H7 (cell line): ENCODE results near the gene BAIAP3. TPM values are rescaled to one million over a fixed set of nuclear protein-coding genes. Genes with fewer than 3 reads are reported as not detected.
"Not testable (repeated sequence)": the region's sequence is repeated elsewhere in the genome, so short reads cannot be mapped to it uniquely, and the experiment has no call there.

ENCODE experiments used
- DNase-seq: peaks from one replicate; pipeline ENCODE4 v3.0.0; 2012
- H3K27me3 ChIP-seq: 2 replicates; pipeline ENCODE4 v1.6.0; 2011; ENCODE audit warnings: mild to moderate bottlenecking, low read length; ENCODE audit not compliant: control insufficient read depth, insufficient read depth
- H3K36me3 ChIP-seq: replicated peaks from 2 replicates; pipeline ENCODE4 v1.5.1; 2011; ENCODE audit warnings: low read length; ENCODE audit not compliant: control insufficient read depth, insufficient read depth
- H3K4me3 ChIP-seq: 2 replicates; pipeline ENCODE4 v1.5.1; 2011; ENCODE audit warnings: low read depth, mild to moderate bottlenecking, control low read depth, low read length, moderate library complexity; ENCODE audit not compliant: insufficient read depth
- total RNA-seq: library from RNA; depleted of rRNA; stranded (reverse); fragments of >200 nt; shearing (Covaris generic); gene quantifications from 2 replicates; pipeline ENCODE4 v1.2.3, GENCODE V29; 2014; rRNA removed

Gene BAIAP3
- 2.6 and 5.7 TPM in 2 replicates for total RNA-seq

GRCh38 chr16:1333149-1333812, at the start of gene BAIAP3:
BAIAP3 (plus strand) TSS chr16:1333645; CDS start chr16:1338550, 4,905 bp downstream.
- peak within 1 kb of the TSS; percentile 49 for H3K4me3 ChIP-seq
- no peaks in the 10 kb centered on the region for H3K36me3 ChIP-seq
- H3K27me3 ChIP-seq: peaks cover 37% of the 10 kb centered on the region
- DNase-seq: peak; percentile 97

GRCh38 chr16:1283996-1284616, 49.3 kb upstream of the BAIAP3 start:
- H3K27me3 ChIP-seq: peaks cover 1% of the 10 kb centered on the region; the same call in 1 of the 2 replicates
- H3K36me3 ChIP-seq: no peaks in the 10 kb centered on the region

GRCh38 chr16:1285669-1286512, 47.6 kb upstream of the BAIAP3 start:
- Histone ChIP-seq H3K27me3 (peaks cover 14% of the 10 kb centered on the region), H3K4me3 (no peak overlapping the region), H3K36me3 (no peaks in the 10 kb centered on the region)
- DNase-seq: peak; percentile 84

More at GRCh38 chr16:1283996-1284616, 49.3 kb upstream of the BAIAP3 start:
- DNase-seq: peak; percentile 56
- no peak overlapping the region for H3K4me3 ChIP-seq

GRCh38 chr16:1286513-1287094, 46.8 kb upstream of the BAIAP3 start:
- H3K36me3 ChIP-seq: no peaks in the 10 kb centered on the region
- DNase-seq: no peak
- peaks cover 16% of the 10 kb centered on the region for H3K27me3 ChIP-seq
- no peak overlapping the region for H3K4me3 ChIP-seq

DNA sequence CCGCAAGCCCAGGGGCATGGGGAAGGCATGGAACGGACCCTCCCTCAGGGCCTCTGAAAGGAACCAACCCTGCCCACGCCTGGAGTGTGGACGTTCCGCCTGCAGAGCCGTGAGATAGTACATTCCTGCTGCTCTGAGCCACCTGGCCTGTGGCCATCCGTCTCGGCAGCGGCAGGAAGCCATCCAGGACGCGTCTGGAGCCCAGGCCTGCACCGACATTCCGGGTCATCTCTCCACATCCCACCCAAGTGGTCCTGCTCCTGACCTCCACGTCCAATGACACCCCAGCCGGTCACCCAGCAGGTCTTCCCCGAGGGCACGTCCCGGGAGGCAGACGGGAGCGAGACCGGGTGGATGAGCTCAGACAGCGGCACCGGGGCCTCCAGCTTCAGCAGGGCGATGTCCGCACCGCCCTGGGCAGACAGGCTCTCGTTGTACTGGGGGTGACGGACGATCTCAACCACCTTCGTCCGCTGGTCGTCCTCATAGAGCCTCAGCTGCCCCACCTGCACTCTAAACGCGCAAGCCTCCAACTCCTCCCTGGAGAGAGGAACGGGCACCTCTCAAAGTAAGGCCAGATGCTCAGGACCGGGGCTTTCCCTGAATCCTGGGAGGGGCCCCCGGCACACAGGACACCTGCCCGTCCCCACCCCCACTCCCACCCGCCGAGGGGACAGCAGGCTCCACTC, 45.3 kb upstream of the BAIAP3 start:
- Histone ChIP-seq H3K36me3 (no peaks in the 10 kb centered on the region), H3K4me3 (no peak overlapping the region), H3K27me3 (peaks cover 16% of the 10 kb centered on the region)
- DNase-seq: peak; percentile 61

DNA sequence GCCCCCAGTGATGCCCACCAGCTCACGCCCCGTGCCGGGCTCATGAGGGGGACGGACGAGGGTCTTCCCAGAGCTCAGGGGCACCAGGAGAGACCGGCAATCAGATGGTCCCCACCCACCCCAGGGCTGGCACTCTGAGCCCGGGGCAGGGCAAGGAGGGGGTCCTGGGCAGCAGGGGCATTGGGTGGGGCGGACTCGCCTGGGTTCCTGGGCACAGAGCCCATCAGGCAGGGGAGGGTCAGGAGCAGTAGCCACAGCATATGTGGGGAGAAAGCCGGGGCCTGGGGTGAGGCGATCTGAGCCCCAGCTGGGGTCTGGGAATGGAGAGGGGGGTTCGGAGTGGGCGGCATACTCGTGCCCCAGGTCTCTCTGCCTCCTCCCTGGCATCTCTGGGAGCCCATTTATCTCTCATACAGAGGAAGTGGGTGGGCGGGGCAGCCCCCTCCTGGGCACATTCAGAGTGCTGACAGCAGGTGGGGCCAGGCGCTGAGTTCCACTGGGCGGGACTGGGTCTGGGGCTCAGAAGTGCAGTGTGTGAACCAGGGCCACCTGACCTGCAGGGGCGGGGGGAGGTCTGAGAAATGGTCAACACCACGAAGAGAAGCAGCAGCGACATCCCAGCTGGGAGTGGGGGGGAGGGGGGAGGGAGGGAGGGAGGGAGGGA, 44.5 kb upstream of the BAIAP3 start:
- H3K36me3 ChIP-seq: no peaks in the 10 kb centered on the region
- peak overlapping the region; percentile 33; the same call in 1 of the 2 replicates for H3K4me3 ChIP-seq
- H3K27me3 ChIP-seq: peaks cover 16% of the 10 kb centered on the region
- peak; percentile 90 for DNase-seq

DNA sequence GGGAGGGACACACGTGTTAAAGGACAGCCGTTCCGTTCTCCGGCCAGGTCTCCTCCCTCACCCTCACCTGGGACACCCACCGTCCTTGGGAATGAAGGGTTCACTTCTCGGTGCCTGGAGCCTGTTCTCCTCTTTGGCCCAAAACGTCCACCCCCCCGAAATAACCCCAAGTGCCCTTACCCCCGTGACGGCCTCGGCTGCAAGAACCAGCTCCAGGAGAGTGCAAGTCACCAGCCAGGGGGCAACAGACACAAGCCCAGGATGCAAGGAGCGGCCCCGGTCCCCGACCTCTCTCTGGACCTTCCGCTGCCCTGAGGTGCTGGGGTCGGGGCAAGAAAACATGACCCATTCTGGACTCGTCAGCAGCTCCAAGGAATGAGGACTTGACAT, 44.0 kb upstream of the BAIAP3 start:
- peak; percentile 76 for DNase-seq
- peak overlapping the region; percentile 33; the same call in 1 of the 2 replicates for H3K4me3 ChIP-seq
- H3K27me3 ChIP-seq: peaks cover 16% of the 10 kb centered on the region
- no peaks in the 10 kb centered on the region for H3K36me3 ChIP-seq

DNA sequence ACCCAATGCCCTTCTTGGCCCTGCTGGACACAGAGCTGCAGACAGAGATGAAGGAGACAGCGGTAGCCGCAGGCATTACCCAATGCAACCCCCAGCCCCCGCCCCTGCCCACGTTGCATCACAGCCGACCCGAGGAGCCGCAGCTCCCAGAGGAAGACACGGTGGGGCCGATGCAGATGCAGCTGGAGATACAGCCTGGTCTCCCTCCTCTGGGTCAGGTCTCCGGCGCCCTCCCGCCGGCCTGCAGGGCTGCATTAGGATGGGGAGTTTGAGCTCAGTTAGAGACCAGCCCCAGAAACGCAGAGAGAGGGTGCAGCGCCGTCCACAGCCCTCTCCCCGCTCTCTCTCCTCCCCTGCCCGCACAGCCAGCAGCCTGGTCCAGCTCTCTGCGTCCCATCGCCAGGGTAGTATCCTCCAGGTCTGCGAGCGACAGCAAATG, 43.4 kb upstream of the BAIAP3 start:
- peak overlapping the region; percentile 33; the same call in 1 of the 2 replicates for H3K4me3 ChIP-seq
- H3K36me3 ChIP-seq: no peaks in the 10 kb centered on the region
- DNase-seq: peak; percentile 84
- H3K27me3 ChIP-seq: peaks cover 16% of the 10 kb centered on the region

- Histone ChIP-seq H3K36me3 (no peaks in the 10 kb centered on the region), H3K4me3 (no peak overlapping the region), H3K27me3 (peaks cover 16% of the 10 kb centered on the region)
- DNase-seq: peak; percentile 41
These were observed 42.4 kb upstream of the BAIAP3 start for GRCh38 chr16:1290860-1291575.

- Histone ChIP-seq H3K27me3 (peaks cover 16% of the 10 kb centered on the region), H3K36me3 (no peaks in the 10 kb centered on the region), H3K4me3 (no peak overlapping the region)
- DNase-seq: peak; percentile 38
These were observed 41.9 kb upstream of the BAIAP3 start for GRCh38 chr16:1291576-1291974.

GRCh38 chr16:1292208-1292607, 41.2 kb upstream of the BAIAP3 start:
- H3K27me3 ChIP-seq: peaks cover 16% of the 10 kb centered on the region
- H3K4me3 ChIP-seq, H3K36me3 ChIP-seq, DNase-seq: not testable (repeated sequence)

GRCh38 chr16:1292808-1293207, 40.6 kb upstream of the BAIAP3 start:
- peaks cover 15% of the 10 kb centered on the region for H3K27me3 ChIP-seq
- not testable (repeated sequence) for DNase-seq, H3K36me3 ChIP-seq, H3K4me3 ChIP-seq
